GM23338 (cell line): ENCODE measurements around the gene DPPA2. TPM values are rescaled to one million over a fixed set of nuclear protein-coding genes. Genes with fewer than 3 reads are reported as not detected.
A peak's percentile ranks its signal among the peaks of the same experiment; 100 is the strongest.

Experiments used
- ATAC-seq: fragments of 200-7000 bp; cut with Tn5 transposase; 3 replicates; pipeline ENCODE4 v1.9.1; 2020
- DNase-seq: peaks from one replicate; pipeline ENCODE4 v3.0.0-alpha.2; 2015; ENCODE audit warnings: low spot score
- H2AFZ ChIP-seq: fragments of 200-600 bp; sonication (generic); 2 replicates; pipeline ENCODE4 v1.8.0; 2016; ENCODE audit warnings: antibody characterized with exemption, mild to moderate bottlenecking, moderate library complexity
- H3F3A ChIP-seq: fragments of 200-600 bp; sonication (generic); replicated peaks from 2 replicates; pipeline ENCODE4 v1.8.0; 2017; ENCODE audit warnings: antibody characterized with exemption, mixed run types, low read depth
- H3K27ac ChIP-seq: fragments of 200-600 bp; sonication (generic); 2 replicates; pipeline ENCODE4 v1.6.1; 2016; ENCODE audit warnings: low read depth
- H3K27me3 ChIP-seq: fragments of 200-600 bp; sonication (generic); 2 replicates; pipeline ENCODE4 v1.8.0; 2016; ENCODE audit warnings: mild to moderate bottlenecking, mixed run types, moderate library complexity; ENCODE audit not compliant: insufficient read depth
- H3K36me3 ChIP-seq: fragments of 200-600 bp; sonication (generic); 2 replicates; pipeline ENCODE4 v1.8.0; 2016; ENCODE audit warnings: mild to moderate bottlenecking; ENCODE audit not compliant: insufficient read depth
- H3K4me1 ChIP-seq: fragments of 200-600 bp; sonication (generic); 2 replicates; pipeline ENCODE4 v1.8.0; 2016; ENCODE audit warnings: mild to moderate bottlenecking, moderate library complexity; ENCODE audit not compliant: insufficient read depth
- H3K4me2 ChIP-seq: fragments of 200-600 bp; sonication (generic); 2 replicates; pipeline ENCODE4 v1.7.1; 2017; ENCODE audit warnings: mixed run types
- H3K4me3 ChIP-seq: fragments of 200-600 bp; sonication (generic); 2 replicates; pipeline ENCODE4 v1.6.1; 2016; ENCODE audit warnings: mixed run types
- H3K79me2 ChIP-seq: fragments of 200-600 bp; sonication (generic); replicated peaks from 2 replicates; pipeline ENCODE4 v1.8.0; 2017; ENCODE audit warnings: mild to moderate bottlenecking; ENCODE audit not compliant: insufficient read depth
- H3K9me2 ChIP-seq: fragments of 200-600 bp; sonication (generic); 2 replicates; pipeline ENCODE4 v1.8.0; 2017; ENCODE audit not compliant: insufficient read depth
- H4K20me1 ChIP-seq: fragments of 200-600 bp; sonication (generic); replicated peaks from 2 replicates; pipeline ENCODE4 v1.8.0; 2017; ENCODE audit warnings: mild to moderate bottlenecking; ENCODE audit not compliant: insufficient read depth
- H3K27ac Mint-ChIP-seq: 2 replicates; pipeline ENCODE4 v1.8.0; 2020; ENCODE audit warnings: inconsistent platforms, mild to moderate bottlenecking, moderate library complexity, mixed read lengths
- H3K27me3 Mint-ChIP-seq: 3 replicates; pipeline ENCODE4 v1.8.0; 2022; ENCODE audit warnings: low read depth, mild to moderate bottlenecking, moderate library complexity, mixed read lengths, inconsistent platforms; ENCODE audit not compliant: insufficient read depth, poor library complexity
- H3K36me3 Mint-ChIP-seq: 3 replicates; pipeline ENCODE4 v1.8.0; 2021; ENCODE audit warnings: low read depth, mild to moderate bottlenecking, inconsistent platforms, moderate library complexity, mixed read lengths
- H3K4me1 Mint-ChIP-seq: 3 replicates; pipeline ENCODE4 v1.8.0; 2020; ENCODE audit warnings: mild to moderate bottlenecking, inconsistent platforms, mixed read lengths
- H3K4me3 Mint-ChIP-seq: 3 replicates; pipeline ENCODE4 v1.8.0; 2021; ENCODE audit warnings: moderate library complexity, mild to moderate bottlenecking, inconsistent platforms, mixed read lengths
- H3K9me3 Mint-ChIP-seq: 3 replicates; pipeline ENCODE4 v1.8.0; 2020; ENCODE audit warnings: moderate library complexity, mild to moderate bottlenecking, inconsistent platforms, mixed read lengths
- CTCF ChIP-seq, 2 experiments: fragments of 200-600 bp in 1 of 2; sonication (generic) in 1 of 2; conservative IDR thresholded peaks; 2 replicates each; pipeline versions ENCODE4 v1.5.1 to v1.6.1; 2016 to 2017; ENCODE audit warnings: antibody characterized with exemption in 2 of 2, low read depth in 2 of 2, mild to moderate bottlenecking in 2 of 2, moderate library complexity in 1 of 2
- EZH2 ChIP-seq: fragments of 200-600 bp; sonication (generic); IDR thresholded peaks from one replicate; pipeline ENCODE4 v1.8.0; 2017; ENCODE audit warnings: antibody characterized with exemption, mild to moderate bottlenecking, low read depth; ENCODE audit not compliant: unreplicated experiment
- EZH2phosphoT487 ChIP-seq: fragments of 200-600 bp; sonication (generic); IDR thresholded peaks from one replicate; pipeline ENCODE4 v1.8.1; 2018; ENCODE audit warnings: antibody characterized with exemption; ENCODE audit not compliant: unreplicated experiment
- JUNB ChIP-seq: IDR thresholded peaks from one replicate; pipeline ENCODE4 v1.6.1; 2016; ENCODE audit warnings: antibody characterized with exemption; ENCODE audit not compliant: unreplicated experiment
- POLR2AphosphoS5 ChIP-seq: IDR thresholded peaks from 2 replicates; pipeline ENCODE4 v1.6.1; 2016; ENCODE audit warnings: antibody characterized with exemption, low read depth
- REST ChIP-seq: IDR thresholded peaks from one replicate; pipeline ENCODE4 v1.6.1; 2018; ENCODE audit warnings: antibody characterized with exemption; ENCODE audit not compliant: unreplicated experiment
- STAT1 ChIP-seq: IDR thresholded peaks from one replicate; pipeline ENCODE4 v1.6.1; 2016; ENCODE audit warnings: antibody characterized with exemption; ENCODE audit not compliant: unreplicated experiment
- ZNF331 ChIP-seq: fragments of 250-450 bp; sonication (Bioruptor Pico); IDR thresholded peaks from 2 replicates; pipeline ENCODE4 v1.5.0; 2020; ENCODE audit warnings: low read depth, mild to moderate bottlenecking, moderate library complexity
- polyA plus RNA-seq: library from polyadenylated mRNA; unstranded; fragments of >200 nt; fragmentation: Nextera tagmentation; extraction: Ambion mirVana; gene quantifications from 2 replicates; pipeline ENCODE4 v1.2.1, GENCODE V29; 2016
- total RNA-seq: library from RNA; depleted of rRNA; stranded (reverse); fragments of >200 nt; shearing (Covaris generic); gene quantifications from 2 replicates; pipeline ENCODE4 v1.2.3, GENCODE V29; 2014
- TF ChIP-seq, protein P1 (sequence below): IDR thresholded peaks from 2 replicates; pipeline ENCODE4 v1.6.1; 2016; ENCODE audit warnings: antibody characterized with exemption
- TF ChIP-seq, protein P2 (sequence below): fragments of 250-450 bp; sonication (Bioruptor Pico); IDR thresholded peaks from 2 replicates; pipeline ENCODE4 v1.5.0; 2020; ENCODE audit warnings: mild to moderate bottlenecking, moderate library complexity

The DPPA2 gene
- total and polyA plus RNA-seq, 2 experiments from 2014 or later, result 14.3 to 21.5 TPM

- peaks cover 34% of the 10 kb centered on the region for H3K4me1 Mint-ChIP-seq
- Histone ChIP-seq H3K9me2 (no peaks in the 10 kb centered on the region), H3K79me2 (no peaks in the 10 kb centered on the region), H3K4me2 (peak overlapping the region; percentile 62), H3K36me3 (peaks cover 11% of the 10 kb centered on the region), H3K27ac (0 out of 2 replicates have a peak overlapping the region, but pooled peaks have one; percentile 21), H2AFZ (no peak overlapping the region), H3K4me3 (no peak overlapping the region), H3K27me3 (no peaks in the 10 kb centered on the region), H3K4me1 (peaks cover 38% of the 10 kb centered on the region), H3F3A (no peaks in the 10 kb centered on the region), H4K20me1 (no peaks in the 10 kb centered on the region)
- H3K4me3 Mint-ChIP-seq, result no peak overlapping the region
- DNase-seq (no peak), ATAC-seq (no peak)
- no peaks in the 10 kb centered on the region for H3K9me3 Mint-ChIP-seq
- H3K27me3 Mint-ChIP-seq, result no peaks in the 10 kb centered on the region
- no peak overlapping the region for H3K27ac Mint-ChIP-seq
- TF ChIP-seq ZNF331 (CRISPR knock-in tag) (no peak), JUNB (no peak), STAT1 (no peak), EZH2 (no peak), EZH2phosphoT487 (no peak), REST (no peak), CTCF (conservative IDR thresholded peaks at IDR 0.05; ENCODE audit: low read depth in 2 of 2) (no peak), POLR2AphosphoS5 (no peak)
- TF ChIP-seq, protein P1, sequence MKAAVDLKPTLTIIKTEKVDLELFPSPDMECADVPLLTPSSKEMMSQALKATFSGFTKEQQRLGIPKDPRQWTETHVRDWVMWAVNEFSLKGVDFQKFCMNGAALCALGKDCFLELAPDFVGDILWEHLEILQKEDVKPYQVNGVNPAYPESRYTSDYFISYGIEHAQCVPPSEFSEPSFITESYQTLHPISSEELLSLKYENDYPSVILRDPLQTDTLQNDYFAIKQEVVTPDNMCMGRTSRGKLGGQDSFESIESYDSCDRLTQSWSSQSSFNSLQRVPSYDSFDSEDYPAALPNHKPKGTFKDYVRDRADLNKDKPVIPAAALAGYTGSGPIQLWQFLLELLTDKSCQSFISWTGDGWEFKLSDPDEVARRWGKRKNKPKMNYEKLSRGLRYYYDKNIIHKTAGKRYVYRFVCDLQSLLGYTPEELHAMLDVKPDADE, result no peak
- TF ChIP-seq, protein P2, sequence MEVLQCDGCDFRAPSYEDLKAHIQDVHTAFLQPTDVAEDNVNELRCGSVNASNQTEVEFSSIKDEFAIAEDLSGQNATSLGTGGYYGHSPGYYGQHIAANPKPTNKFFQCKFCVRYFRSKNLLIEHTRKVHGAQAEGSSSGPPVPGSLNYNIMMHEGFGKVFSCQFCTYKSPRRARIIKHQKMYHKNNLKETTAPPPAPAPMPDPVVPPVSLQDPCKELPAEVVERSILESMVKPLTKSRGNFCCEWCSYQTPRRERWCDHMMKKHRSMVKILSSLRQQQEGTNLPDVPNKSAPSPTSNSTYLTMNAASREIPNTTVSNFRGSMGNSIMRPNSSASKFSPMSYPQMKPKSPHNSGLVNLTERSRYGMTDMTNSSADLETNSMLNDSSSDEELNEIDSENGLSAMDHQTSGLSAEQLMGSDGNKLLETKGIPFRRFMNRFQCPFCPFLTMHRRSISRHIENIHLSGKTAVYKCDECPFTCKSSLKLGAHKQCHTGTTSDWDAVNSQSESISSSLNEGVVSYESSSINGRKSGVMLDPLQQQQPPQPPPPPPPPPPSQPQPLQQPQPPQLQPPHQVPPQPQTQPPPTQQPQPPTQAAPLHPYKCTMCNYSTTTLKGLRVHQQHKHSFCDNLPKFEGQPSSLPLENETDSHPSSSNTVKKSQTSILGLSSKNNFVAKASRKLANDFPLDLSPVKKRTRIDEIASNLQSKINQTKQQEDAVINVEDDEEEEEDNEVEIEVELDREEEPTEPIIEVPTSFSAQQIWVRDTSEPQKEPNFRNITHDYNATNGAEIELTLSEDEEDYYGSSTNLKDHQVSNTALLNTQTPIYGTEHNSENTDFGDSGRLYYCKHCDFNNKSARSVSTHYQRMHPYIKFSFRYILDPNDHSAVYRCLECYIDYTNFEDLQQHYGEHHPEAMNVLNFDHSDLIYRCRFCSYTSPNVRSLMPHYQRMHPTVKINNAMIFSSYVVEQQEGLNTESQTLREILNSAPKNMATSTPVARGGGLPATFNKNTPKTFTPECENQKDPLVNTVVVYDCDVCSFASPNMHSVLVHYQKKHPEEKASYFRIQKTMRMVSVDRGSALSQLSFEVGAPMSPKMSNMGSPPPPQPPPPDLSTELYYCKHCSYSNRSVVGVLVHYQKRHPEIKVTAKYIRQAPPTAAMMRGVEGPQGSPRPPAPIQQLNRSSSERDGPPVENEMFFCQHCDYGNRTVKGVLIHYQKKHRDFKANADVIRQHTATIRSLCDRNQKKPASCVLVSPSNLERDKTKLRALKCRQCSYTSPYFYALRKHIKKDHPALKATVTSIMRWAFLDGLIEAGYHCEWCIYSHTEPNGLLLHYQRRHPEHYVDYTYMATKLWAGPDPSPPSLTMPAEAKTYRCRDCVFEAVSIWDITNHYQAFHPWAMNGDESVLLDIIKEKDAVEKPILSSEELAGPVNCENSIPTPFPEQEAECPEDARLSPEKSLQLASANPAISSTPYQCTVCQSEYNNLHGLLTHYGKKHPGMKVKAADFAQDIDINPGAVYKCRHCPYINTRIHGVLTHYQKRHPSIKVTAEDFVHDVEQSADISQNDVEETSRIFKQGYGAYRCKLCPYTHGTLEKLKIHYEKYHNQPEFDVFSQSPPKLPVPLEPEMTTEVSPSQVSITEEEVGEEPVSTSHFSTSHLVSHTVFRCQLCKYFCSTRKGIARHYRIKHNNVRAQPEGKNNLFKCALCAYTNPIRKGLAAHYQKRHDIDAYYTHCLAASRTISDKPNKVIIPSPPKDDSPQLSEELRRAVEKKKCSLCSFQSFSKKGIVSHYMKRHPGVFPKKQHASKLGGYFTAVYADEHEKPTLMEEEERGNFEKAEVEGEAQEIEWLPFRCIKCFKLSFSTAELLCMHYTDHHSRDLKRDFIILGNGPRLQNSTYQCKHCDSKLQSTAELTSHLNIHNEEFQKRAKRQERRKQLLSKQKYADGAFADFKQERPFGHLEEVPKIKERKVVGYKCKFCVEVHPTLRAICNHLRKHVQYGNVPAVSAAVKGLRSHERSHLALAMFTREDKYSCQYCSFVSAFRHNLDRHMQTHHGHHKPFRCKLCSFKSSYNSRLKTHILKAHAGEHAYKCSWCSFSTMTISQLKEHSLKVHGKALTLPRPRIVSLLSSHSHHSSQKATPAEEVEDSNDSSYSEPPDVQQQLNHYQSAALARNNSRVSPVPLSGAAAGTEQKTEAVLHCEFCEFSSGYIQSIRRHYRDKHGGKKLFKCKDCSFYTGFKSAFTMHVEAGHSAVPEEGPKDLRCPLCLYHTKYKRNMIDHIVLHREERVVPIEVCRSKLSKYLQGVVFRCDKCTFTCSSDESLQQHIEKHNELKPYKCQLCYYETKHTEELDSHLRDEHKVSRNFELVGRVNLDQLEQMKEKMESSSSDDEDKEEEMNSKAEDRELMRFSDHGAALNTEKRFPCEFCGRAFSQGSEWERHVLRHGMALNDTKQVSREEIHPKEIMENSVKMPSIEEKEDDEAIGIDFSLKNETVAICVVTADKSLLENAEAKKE (CRISPR knock-in tag), result no peak
- peaks cover 4% of the 10 kb centered on the region; the same call in 2 of the 3 replicates for H3K36me3 Mint-ChIP-seq
Measured at GRCh38 chr3:109313061-109313460, 3.3 kb downstream of the DPPA2 start.
